Ishikawa (cell line): ENCODE measurements around the gene SKI.

Source experiments
- CEBPB ChIP-seq: IDR thresholded peaks from 2 replicates; pipeline ENCODE4 v1.6.1; 2012
- EGR1 ChIP-seq: IDR thresholded peaks from 2 replicates; pipeline ENCODE4 v1.6.1; 2012
- EP300 ChIP-seq: IDR thresholded peaks from 2 replicates; pipeline ENCODE4 v1.6.1; 2012; ENCODE audit warnings: borderline replicate concordance
- NFIC ChIP-seq: IDR thresholded peaks from 2 replicates; pipeline ENCODE4 v1.6.1; 2012
- RAD21 ChIP-seq: IDR thresholded peaks from 2 replicates; pipeline ENCODE4 v1.6.1; 2012; ENCODE audit warnings: low read depth
- REST ChIP-seq: IDR thresholded peaks from 2 replicates; pipeline ENCODE4 v1.6.1; 2012; ENCODE audit warnings: low read depth, mild to moderate bottlenecking
- TAF1 ChIP-seq: IDR thresholded peaks from 2 replicates; pipeline ENCODE4 v1.6.1; 2012; ENCODE audit warnings: low read depth, mild to moderate bottlenecking
- YY1 ChIP-seq: IDR thresholded peaks from 2 replicates; pipeline ENCODE4 v1.6.1; 2012; ENCODE audit warnings: low read depth
- ZBTB7A ChIP-seq: IDR thresholded peaks from 2 replicates; pipeline ENCODE4 v1.6.1; 2012; ENCODE audit warnings: low read depth
- TF ChIP-seq, protein P1 (sequence below): IDR thresholded peaks from 2 replicates; pipeline ENCODE4 v1.6.1; 2012

DNA sequence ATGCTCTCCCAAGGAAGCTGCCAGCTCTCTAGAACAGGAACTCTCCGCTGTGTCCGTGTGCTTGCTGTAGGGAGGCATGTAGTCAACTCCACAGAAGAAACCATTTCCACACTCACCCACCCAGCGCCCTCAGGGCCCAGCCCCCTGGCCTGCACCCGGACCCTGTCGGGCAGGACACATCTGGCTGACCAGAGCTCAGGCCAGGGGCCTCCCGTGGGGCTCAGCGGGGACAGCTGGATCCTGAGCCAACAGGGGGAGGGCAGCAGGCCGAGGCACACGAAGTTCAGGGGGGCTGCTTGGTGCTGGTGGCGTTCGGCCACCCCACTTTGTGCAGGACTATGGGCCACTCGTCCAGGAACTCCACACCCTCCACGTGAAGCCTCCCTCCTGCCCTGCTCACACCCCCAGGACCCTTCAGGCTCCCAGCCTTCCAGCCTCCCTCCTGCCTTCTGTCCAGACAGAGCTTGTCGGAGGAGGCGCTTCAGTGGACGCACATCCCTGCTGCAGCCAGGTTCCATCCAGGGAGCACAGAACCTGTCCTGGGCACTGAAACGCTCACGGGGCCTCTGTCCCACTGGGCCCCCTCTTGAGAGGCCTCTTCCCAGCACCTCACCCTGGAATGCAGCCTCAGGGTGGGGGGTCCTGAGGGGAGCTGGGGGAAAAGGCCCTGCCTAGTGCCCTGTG lies 18.6 kb upstream of the SKI start:
- TF ChIP-seq CEBPB, result no peak
- no peak for TF ChIP-seq REST
- TF ChIP-seq, protein P1, sequence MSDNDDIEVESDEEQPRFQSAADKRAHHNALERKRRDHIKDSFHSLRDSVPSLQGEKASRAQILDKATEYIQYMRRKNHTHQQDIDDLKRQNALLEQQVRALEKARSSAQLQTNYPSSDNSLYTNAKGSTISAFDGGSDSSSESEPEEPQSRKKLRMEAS, result no peak
- TF ChIP-seq TAF1, result no peak
- TF ChIP-seq EP300, result no peak
- no peak for TF ChIP-seq NFIC
- no peak for TF ChIP-seq ZBTB7A
- TF ChIP-seq EGR1, result no peak
- no peak for TF ChIP-seq YY1
- TF ChIP-seq RAD21, result no peak
